Right hindlimb (tissue), 1 donor: ENCODE results near the gene GCSAM.

Experiments used
- DNase-seq: peaks from one replicate; pipeline ENCODE4 v3.0.0-alpha.2; 2018

The GCSAM gene, protein sequence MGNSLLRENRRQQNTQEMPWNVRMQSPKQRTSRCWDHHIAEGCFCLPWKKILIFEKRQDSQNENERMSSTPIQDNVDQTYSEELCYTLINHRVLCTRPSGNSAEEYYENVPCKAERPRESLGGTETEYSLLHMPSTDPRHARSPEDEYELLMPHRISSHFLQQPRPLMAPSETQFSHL

DNA sequence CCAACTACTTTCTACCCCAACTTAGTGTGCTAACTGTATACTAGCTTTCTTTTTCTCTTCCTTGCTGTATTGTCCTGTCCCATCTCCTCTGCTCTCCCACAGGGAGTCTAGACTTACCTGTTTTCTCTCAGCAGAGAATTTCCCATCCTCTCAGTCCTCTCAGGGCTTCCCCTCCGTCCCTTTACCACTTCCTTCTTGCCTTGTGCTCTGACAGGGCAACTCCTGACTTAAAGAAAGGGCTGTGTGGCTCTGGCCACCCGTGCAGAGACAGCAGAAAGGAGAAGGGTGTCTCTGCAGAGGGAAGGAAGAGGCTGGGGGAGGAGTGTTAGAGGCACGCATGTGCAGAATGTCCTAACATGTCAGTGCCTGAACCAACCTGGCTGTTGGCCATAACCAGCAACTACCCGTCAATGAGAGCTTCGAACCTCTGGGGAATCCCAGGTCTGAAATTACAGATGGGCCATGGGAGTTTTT is at the start of gene GCSAM:
TSS of gene GCSAM (minus strand) at position 274 of the 474 bp plus-strand sequence. CDS start at position 146, 128 bp downstream.
- no peak for DNase-seq

DNA sequence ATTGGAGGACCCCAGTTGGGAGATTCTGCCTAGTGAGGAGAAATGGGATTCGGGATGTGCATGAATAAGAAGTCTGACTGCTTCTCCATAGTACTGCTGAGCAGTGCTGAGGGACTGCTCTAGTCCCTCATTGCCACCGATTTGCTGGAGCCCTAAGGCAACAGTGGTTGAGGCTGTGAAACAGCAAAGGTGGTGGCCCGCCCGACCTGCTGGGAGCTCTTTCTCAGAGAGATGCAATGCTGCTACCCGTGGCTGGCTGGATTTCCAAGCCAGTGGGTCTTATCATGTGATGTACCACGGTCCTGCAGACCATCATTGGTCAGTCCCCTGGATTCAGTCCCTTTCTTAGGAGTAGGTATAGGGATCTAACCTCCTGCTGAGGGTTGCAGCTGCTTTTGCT is 42.6 kb upstream of the GCSAM start:
- no peak for DNase-seq

DNA sequence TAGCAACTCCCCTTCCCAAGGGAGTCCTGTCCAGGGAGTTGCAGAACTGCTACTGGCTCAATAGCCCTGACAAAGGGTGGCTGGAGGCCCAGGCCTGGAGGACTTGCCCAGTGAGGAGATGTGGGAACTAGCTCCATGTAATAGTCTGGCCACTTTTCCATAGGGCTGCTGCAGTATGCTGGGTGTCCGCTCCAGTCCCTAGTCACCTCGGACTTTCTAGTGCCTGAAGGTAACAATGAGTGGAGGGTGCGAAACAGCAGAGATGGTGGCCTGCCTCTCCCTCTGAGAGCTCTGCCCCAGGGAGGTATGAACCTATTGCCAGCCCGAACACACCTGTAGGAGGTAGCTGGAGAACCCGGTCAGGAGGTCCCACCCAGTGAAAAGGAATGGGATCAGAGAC is 42.0 kb upstream of the GCSAM start:
- no peak for DNase-seq

DNA sequence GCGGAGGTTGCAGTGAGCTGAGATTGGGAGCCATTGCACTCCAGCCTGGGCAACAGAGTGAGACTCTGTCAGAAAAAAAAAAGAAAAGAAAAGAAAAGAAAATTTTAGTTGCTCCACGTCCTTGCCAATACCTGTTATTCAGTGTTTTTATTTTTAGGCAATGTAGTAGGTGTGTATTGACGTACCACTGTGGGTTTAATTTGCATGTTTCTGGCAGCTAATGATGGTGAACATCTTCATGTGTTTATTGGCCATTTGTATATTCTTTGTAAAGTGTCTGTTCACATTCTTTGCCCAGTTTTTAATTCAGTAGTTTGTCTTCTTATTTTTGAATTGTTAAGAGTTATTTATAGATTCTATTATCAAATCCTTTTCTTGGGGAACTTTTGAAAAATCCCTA is 38.1 kb upstream of the GCSAM start:
- no peak for DNase-seq

DNA sequence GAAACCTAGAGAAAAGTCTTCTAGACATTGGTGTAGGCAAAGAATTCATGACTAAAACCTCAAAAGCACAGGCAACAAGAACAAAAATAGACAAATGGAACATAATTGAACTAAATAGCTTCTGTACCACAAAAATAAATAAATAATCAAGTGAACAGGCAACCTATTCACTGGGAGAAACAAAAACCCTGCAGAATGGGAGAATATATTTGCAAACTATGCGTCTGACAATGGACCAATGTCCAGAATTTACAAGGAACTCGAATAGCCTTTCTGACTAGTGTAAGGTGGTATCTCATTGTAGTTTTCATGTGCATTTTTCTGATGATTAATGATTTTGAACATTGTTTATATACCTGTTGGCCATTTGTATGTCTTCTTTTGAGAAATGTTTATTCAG is 37.0 kb upstream of the GCSAM start:
- DNase-seq, result no peak

DNA sequence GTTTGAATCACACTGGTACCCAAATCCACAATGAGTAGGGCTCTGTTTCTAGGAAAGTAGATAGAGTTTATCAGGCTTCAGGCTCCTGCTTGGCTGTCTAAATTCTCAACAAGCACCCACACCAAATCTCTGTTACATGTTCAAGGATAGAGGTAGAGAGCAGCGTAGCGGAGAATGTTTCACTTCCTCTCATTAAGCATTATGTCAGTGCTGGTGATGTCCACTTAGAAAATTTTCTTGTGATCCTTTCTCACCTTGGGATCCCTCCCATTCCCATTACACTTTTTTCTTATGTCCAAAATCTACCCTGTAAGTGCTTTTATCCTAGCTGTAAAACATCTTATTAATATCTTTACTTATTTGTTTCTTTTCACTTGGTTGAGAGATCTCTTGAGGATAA is 34.7 kb upstream of the GCSAM start:
- DNase-seq, result no peak

DNA sequence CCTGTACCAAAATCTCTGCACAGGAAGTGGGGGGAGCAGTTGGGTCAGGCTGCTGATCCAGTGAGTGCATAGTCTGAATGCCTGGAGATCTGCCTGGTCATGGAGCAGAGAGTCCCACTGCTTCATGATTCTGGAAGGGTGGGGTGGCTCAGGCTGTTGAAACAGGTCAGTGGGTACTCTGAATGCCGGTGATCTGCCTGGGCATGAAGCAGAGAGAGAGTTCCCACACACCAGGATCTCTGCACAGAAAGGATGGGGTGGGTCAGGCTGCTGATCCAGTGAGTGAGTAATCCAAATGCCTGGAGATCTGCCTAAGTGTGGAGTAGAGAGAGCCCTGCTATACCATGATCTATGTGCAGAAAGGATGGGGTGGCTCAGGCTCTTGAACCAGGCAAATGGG is 16.1 kb upstream of the GCSAM start:
- DNase-seq, result no peak

DNA sequence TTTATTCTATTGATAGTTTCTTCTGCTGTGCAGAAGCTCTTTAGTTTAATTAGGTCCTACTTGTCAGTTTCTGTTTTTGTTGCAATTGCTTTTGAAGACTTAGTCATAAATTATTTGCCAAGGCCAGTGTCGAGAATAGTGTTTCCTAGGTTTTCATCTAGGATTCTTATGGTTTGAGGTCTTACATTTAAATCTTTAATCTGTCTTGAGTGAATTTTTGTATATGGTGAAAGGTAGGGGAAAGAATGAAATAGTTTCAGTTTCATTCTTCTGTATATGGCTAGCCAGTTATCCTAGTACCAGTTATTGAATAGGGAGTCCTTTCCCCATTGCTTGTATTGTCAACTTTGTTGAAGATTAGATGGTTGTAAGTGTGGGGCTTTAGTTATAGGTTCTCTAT is 10.6 kb upstream of the GCSAM start:
- no peak for DNase-seq

DNA sequence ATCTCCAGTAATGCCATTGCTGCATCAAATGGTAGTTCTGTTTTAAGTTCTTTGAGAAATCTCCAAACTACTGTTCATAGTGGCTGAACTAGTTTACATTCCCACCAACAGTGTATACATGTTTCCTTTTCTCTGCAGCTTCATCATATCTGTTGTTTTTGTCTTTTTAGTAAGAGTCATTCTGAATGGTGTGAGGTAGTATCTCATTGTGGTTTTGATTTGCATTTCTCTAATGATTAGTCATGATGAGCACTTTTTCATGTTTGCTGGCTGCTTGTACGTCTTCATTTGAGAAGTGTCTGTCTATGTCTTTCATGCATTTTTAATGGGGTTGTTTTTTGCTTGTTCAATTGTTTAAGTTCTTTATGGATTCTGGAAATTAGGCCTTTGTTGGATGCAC is 10.2 kb upstream of the GCSAM start:
- no peak for DNase-seq

DNA sequence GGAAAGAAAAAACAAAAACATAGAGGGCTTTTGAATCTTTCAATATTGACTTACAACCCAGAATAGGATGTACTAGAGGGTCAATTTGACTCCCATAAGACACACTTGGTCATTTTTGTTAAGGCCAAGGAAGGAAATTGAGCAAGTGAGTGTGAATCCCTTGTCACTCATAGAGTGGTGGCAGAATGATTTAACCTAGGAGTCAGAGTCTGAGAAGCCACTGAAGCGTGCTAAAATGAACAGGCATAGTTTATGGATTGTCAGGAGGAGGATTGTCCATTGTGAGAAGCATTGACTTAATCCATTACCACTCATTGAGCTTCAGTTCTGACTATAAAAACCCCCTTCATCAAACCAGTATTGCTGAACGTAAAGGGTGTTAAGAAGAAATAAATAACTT is 8.2 kb upstream of the GCSAM start:
- no peak for DNase-seq

DNA sequence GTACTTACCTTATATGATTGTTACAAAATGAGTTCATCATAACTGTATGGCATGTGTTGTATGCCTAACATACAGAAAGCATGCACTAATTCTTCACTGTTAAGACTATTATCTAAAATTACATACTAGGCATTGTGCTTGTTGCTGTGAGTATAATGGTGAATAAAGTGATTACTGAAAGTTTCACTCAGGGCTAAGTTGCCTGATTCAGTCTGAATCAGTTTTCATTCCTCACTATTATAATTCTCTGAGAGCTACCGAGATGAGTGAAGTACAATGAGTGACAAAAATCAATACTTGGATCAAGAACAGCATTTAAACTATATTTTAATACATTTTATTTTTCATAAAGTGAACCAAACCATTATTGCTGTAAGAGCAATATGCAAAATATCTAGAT is 7.5 kb upstream of the GCSAM start:
- no peak for DNase-seq

DNA sequence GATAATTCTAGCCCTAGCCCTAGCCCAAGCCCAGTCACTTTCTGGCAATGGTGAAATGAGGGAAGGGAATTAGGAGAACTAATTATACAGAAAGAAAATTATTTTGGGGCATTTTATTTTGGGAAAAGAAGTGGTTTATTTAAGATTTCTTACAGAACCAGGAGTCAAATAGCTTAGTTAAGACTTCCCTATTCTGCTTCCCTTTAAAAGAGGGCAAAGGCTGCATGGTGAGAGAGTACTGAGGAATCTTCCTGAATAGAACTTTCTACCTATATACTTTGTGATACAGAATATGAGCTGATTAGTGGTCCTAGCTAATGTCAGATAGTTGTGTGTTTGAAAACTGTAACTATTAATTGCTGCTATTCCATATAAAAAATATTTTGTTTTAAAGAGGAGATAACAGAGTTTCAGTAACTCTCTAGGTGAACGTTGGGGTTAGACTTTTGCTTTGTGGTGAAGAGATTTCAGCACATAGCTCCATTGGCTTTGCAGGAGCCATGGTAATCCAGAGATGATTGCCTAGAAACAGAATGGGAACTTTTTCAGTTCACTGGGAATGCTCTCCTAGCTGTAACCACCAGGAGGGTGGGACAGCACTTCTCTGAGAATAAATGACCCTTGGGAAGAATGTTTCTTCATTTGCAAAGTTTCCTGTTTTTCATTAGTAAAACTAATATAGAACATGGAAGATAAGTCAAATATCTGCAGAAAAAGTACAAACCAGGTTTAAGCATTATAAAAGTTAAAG is 5.3 kb upstream of the GCSAM start:
- DNase-seq, result no peak

DNA sequence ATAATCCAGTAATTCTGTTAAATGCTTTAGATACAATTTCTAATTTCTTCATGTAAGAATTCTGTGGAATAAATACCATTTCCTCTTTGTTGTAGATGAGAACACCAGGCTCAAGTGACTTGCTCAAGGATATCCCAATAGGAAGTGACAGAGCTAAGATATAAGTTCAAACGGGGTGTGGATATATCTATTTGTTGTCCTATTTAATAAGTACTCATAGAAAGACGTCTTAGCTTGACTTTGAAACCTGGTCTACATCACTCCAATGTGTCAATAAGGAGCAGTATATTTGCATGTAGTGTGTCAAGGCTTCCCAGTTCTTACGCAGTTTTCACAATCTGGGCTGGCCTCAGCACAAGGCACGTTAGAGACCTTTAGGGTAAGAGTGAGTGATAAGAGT is 4.7 kb upstream of the GCSAM start:
- no peak for DNase-seq

DNA sequence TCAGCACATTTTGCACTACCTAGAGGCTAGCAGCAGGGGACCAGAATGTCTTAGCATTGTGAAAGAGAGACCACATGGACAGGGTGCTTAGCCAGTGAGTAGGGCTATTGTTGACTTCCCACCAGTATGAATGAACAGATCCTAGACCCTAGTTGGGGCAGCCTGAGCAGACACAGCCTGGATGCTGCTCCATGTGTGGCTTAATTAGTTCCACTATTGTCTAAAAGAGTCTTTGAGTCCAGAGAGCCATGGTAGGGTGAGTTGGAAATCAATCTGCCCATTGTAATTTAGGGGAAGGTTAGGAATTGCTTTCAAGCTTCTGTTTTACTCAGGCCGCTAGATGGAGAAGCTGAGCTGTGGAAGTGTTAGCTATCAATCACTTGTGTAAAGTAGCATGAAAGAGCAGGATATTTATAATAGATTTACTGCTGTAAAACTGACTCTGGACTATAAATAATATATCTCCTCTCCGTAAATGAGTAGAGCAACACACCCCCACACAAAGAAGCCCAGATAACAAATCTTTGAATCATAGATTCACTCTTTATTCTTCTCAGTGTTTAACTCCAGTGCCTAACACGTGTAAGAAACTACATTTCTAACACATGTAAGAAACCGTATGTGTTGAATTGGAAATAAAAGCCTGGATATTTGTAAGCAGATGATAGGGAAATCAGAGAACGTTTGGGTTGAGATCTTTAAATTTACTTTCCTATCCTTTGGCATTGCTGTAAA is 4.1 kb upstream of the GCSAM start:
- no peak for DNase-seq

DNA sequence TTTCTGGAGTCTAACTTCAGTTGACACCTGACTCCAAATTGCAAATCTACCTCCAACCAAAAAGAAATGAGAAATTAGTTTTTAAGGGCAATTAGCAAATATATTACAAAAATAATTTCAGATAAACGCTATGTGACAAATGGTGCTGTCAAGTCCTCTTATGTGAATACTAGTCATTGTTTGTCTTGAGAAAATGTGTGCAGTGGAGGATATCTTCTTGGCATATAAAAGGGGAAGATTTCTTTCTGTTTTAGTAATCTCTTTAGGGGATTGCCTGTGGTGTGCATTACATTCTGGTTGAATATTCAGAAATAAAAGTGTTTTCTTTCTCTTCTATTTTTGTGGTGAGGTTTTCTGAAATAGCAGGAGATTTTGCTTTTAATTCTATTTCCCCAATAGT is 3.0 kb upstream of the GCSAM start:
- no peak for DNase-seq

DNA sequence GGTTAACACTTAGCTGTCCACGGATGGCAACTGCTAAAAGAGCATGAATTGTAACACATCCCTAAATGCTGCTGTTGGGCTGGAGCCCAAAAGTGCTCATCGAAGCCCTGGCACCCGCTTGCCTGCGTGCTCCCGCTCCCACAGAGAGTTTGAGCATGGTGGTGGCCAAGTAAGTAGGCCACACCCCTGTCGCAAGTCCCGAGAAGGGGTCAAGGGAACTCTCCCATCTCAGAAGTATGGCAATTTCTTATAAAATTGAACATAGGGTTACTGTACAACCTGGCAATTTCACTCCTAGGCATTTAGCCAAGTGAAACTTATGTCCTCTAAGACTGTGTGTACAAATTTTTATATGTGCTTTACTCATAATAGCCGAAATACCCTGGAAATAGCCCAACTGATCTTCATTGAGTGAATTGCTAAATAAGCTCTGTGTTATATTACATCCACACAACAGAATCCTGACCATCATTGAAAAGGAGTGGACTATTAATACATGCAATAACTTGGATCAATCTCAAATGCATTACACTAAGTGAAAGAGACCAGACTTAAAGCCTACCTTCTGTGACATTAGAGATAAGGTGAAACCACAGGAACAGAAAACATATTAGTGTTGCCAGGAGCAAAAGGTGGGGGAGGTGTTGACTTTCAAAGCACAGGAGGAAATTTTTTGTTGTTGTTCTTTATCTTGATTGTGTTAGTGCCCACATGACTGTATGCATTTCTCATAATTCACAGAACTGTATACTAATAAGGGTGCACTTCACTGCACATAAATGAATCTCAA is 1.5 kb upstream of the GCSAM start:
- DNase-seq, result no peak

DNA sequence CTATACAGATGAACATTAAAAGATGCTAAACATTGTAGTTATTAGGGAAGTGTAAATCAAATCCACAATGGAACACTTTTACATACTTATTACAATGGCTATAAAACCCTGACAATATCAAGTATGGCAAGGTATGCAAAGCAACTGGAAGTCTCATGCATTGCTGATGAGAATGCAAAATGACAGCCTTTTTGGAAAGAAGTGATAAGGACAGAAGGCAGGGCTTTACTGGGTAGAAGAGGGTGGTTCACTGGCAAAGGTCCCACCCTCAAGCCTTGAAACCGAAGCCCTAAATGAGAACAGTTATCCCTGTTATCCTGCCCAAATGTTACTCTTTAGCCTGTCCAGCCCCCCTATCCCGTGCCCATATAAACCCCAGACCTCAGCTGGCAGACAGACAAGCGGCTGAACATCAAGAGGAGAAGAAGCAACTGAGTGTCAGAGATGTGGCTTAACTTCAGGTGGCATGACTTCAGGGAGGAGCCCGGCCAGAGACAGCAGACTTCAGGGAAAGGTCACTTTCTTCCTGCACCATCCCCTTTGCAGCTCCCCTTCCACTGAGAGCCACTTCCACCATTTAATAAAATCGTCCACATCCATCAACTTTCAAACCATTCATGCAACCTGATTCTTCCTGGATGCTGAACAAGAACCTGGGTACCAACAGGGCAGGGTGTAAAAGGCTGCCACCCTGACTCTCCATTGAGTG is 732 bp upstream of the GCSAM start:
- no peak for DNase-seq

DNA sequence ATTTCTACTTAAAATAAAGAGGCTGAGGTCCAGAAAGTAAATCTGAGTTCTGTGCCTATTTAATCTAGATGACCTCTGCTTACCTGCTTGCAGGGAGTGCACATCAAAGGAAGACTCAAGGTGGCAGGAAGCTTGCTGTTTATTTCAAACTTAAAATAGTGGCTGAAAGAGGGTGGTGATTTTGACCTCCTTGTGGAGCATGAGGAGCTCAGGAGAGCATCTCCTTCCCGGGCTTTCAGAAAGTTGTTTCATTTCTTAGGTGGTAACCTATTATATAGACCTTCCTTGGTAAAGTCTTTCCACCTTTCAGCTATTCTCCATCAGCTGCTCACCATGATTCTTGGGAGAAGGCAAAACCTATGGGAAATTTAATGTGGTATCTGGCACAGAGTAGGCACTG is 494 bp downstream of the GCSAM start:
- DNase-seq, result no peak

DNA sequence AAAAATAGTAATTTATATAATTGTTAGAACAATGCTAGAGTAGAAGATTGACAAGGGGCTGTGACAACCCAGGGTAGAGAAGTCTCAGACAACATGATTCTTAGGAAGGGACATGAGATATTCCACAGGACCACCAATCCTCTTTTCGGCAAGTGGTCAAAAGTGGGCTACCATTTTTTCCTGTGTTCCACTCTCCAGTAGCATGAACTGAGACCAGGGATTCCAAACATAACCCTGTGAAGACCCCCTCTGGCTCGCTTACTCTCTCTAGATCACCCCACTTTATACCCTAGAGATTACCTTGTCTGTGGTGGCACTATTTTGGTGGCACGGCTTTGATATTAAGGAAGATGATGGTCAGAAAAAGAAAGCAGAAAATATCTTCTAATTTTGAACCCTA is 960 bp downstream of the GCSAM start:
- DNase-seq, result no peak

DNA sequence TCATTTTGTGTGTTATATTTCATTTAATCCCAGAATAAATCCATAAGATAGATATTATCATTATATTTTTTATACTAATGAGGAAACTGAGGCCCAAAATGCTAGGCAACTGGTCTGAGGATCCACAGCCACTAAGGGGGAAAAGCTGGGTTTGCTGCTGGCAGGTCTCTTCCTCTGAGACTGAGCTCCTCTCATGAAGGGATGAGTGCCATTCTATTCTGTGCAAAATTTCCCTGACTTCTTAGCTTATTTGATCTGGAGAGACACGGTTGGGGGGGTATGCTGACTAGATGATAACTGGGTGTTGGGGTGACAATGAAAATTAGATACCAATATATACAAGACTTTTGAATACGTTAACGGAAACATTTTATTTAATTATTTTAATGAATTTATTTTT is 1.9 kb downstream of the GCSAM start:
- DNase-seq, result no peak

DNA sequence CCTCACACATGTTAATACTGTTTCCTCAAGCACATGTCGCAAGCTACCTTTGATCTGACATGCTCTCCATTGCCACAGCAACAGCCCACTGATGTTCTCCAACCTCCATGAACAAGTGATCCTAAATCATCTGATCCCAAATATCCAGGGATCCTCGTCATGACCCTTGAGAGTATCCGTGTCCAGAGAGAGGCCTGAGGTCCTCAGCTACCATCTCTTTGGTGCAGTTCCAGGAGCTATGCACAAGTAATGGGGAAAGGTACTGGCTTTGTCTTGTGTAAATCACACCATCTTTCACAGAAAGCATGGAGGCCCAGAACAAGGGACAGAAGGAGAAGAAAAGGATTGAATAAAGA is 2.4 kb downstream of the GCSAM start:
- no peak for DNase-seq

DNA sequence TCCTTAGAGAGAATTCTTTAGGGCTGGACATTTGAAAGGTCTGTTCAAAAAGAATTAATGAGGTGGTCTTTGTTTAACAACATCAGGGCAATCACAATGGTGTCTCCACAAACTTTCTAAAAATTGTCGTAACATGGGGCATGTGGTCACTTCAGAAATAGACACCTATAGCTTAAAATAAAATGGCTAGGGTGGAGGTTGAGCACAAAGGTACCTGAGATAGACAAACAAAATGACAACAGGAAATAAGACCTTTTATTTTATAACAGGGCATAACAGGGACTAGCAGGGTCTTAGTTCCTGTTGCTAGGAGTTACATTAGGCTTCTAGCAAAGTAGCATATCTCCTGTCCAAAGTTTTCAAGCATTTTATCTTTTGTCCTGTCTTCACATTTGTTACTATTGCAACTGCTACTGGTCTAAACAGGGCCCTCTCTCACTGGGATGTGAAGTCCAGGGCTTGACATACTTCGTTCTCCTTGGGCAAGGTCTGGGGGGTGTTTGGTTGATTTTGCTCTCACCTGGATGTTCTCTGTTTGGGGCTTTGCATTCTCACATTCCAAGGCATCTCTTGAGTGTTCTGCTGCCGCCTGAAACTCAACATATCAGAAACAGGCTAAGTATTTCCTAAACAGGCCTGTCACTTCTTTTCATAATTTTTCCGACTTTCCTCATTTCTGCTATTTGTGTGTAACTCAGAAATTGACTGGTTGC is 3.0 kb downstream of the GCSAM start:
- no peak for DNase-seq
